DND-41 (cell line): ENCODE data around the gene SUPT6H.
A peak's percentile ranks its signal among the peaks of the same experiment; 100 is the strongest.

Source experiments
- ATAC-seq: fragments of 200-7000 bp; cut with Tn5 transposase; 3 replicates; pipeline ENCODE4 v1.9.1; 2021; ENCODE audit warnings: low read depth; ENCODE audit not compliant: insufficient read depth
- DNase-seq: peaks from one replicate; pipeline ENCODE4 v3.0.0-alpha.2; 2020
- H2AFZ ChIP-seq: 2 replicates; pipeline ENCODE4 v1.6.0; 2012; ENCODE audit warnings: low read depth, low read length
- H3K27ac ChIP-seq: 2 replicates; pipeline ENCODE4 v1.5.1; 2012; ENCODE audit warnings: low read length, inconsistent platforms
- H3K27me3 ChIP-seq: fragments of 200-600 bp; sonication (generic); 2 replicates; pipeline ENCODE4 v1.6.0; 2012; ENCODE audit warnings: low read length, mild to moderate bottlenecking, inconsistent platforms; ENCODE audit not compliant: insufficient read depth, poor library complexity
- H3K36me3 ChIP-seq: 2 replicates; pipeline ENCODE4 v1.5.1; 2012; ENCODE audit warnings: low read length, inconsistent platforms; ENCODE audit not compliant: insufficient read depth
- H3K4me1 ChIP-seq: 2 replicates; pipeline ENCODE4 v1.5.1; 2012; ENCODE audit warnings: mild to moderate bottlenecking, low read length; ENCODE audit not compliant: insufficient read depth
- H3K4me2 ChIP-seq: 2 replicates; pipeline ENCODE4 v1.6.0; 2012; ENCODE audit warnings: mild to moderate bottlenecking, moderate library complexity, low read length, inconsistent platforms; ENCODE audit not compliant: insufficient read depth
- H3K4me3 ChIP-seq, 2 experiments: fragments of 200-600 bp in 1 of 2; shearing (Covaris generic) in 1 of 2; 2 replicates each; pipeline ENCODE4 v1.5.1; 2012 to 2016; ENCODE audit warnings: inconsistent platforms in 2 of 2, low read length in 2 of 2, mild to moderate bottlenecking in 2 of 2, low read depth in 1 of 2, moderate library complexity in 1 of 2
- H3K79me2 ChIP-seq: 2 replicates; pipeline ENCODE4 v1.6.0; 2012; ENCODE audit warnings: low read length, inconsistent platforms; ENCODE audit not compliant: insufficient read depth
- H3K9ac ChIP-seq: 2 replicates; pipeline ENCODE4 v1.6.0; 2012; ENCODE audit warnings: low read depth, mild to moderate bottlenecking, inconsistent platforms, low read length, moderate library complexity
- H3K9me3 ChIP-seq: 2 replicates; pipeline ENCODE4 v1.5.1; 2012; ENCODE audit warnings: low read length, moderate library complexity, mild to moderate bottlenecking, inconsistent platforms; ENCODE audit not compliant: insufficient read depth, severe bottlenecking
- H4K20me1 ChIP-seq: 2 replicates; pipeline ENCODE4 v1.6.0; 2012; ENCODE audit warnings: low read length; ENCODE audit not compliant: insufficient read depth
- CTCF ChIP-seq: IDR thresholded peaks from 2 replicates; pipeline ENCODE4 v1.5.1; 2012; ENCODE audit warnings: borderline replicate concordance, low read length, moderate library complexity, mild to moderate bottlenecking; ENCODE audit not compliant: poor library complexity, severe bottlenecking; ENCODE audit errors: extremely low read depth
- EZH2 ChIP-seq: IDR thresholded peaks from 3 replicates; pipeline ENCODE4 v1.6.1; 2012; ENCODE audit warnings: borderline replicate concordance, low read depth, mild to moderate bottlenecking, moderate library complexity, low read length, inconsistent platforms; ENCODE audit not compliant: severe bottlenecking

Gene SUPT6H

GRCh38 chr17:28728364-28729200 lies 66.6 kb downstream of the SUPT6H start, which contains the start of gene NEK8:
Gene NEK8 (plus strand): TSS chr17:28728788. CDS start chr17:28728814, 26 bp downstream.
- Histone ChIP-seq H3K9me3 (no peaks in the 10 kb centered on the region), H3K4me2 (peak within 1 kb of the TSS; percentile 94), H3K79me2 (no peaks in the 10 kb centered on the region), H3K36me3 (peaks cover 18% of the 10 kb centered on the region), H4K20me1 (peaks cover 19% of the 10 kb centered on the region; the same call in 1 of the 2 replicates), H2AFZ (peak within 1 kb of the TSS; percentile 84), H3K4me1 (peaks cover 39% of the 10 kb centered on the region), H3K27me3 (no peaks in the 10 kb centered on the region), H3K9ac (peak within 1 kb of the TSS; percentile 67), H3K4me3 (peak within 1 kb of the TSS; percentile 47 to 69), H3K27ac (peak within 1 kb of the TSS; percentile 93)
- peak; percentile 48 for ATAC-seq
- TF ChIP-seq EZH2 = no peak
- no peak for TF ChIP-seq CTCF
- DNase-seq = peak; percentile 96

- TF ChIP-seq CTCF (no peak), EZH2 (no peak)
- H3K4me2 ChIP-seq = no peak overlapping the region
- DNase-seq = no peak
Observed at GRCh38 chr17:28729950-28730330, 67.9 kb downstream of the SUPT6H start.

GRCh38 chr17:28733346-28733745 lies 71.3 kb downstream of the SUPT6H start:
- Histone ChIP-seq H3K4me1 (peaks cover 12% of the 10 kb centered on the region), H3K27me3 (no peaks in the 10 kb centered on the region), H3K79me2 (no peaks in the 10 kb centered on the region), H3K36me3 (no peaks in the 10 kb centered on the region), H2AFZ (no peak overlapping the region), H3K27ac (no peak overlapping the region), H3K9ac (no peak overlapping the region), H3K4me3 (no peak overlapping the region), H3K4me2 (no peak overlapping the region), H3K9me3 (no peaks in the 10 kb centered on the region), H4K20me1 (no peaks in the 10 kb centered on the region)
- no peak for TF ChIP-seq EZH2
- no peak for TF ChIP-seq CTCF
- DNase-seq (no peak), ATAC-seq (no peak)

More at GRCh38 chr17:28729950-28730330, 67.9 kb downstream of the SUPT6H start:
- Histone ChIP-seq H3K4me3 (no peak overlapping the region), H4K20me1 (peaks cover 9% of the 10 kb centered on the region; the same call in 1 of the 2 replicates), H2AFZ (no peak overlapping the region), H3K36me3 (peaks cover 6% of the 10 kb centered on the region), H3K27me3 (no peaks in the 10 kb centered on the region), H3K27ac (no peak overlapping the region), H3K79me2 (no peaks in the 10 kb centered on the region), H3K4me1 (peaks cover 39% of the 10 kb centered on the region), H3K9ac (no peak overlapping the region), H3K9me3 (no peaks in the 10 kb centered on the region)
- no peak for ATAC-seq
